ENCODE data around the gene CYP2E1. TPM values are rescaled to one million over a fixed set of nuclear protein-coding genes. Genes with fewer than 3 reads are reported as not detected.
"Not testable (repeated sequence)": the region's sequence is repeated elsewhere in the genome, so short reads cannot be mapped to it uniquely, and the experiment has no call there.

The CYP2E1 gene
- total RNA-seq, 4 donors from 2014 or later, result 0.31 to 2.3 (median 1.3) TPM

DNA sequence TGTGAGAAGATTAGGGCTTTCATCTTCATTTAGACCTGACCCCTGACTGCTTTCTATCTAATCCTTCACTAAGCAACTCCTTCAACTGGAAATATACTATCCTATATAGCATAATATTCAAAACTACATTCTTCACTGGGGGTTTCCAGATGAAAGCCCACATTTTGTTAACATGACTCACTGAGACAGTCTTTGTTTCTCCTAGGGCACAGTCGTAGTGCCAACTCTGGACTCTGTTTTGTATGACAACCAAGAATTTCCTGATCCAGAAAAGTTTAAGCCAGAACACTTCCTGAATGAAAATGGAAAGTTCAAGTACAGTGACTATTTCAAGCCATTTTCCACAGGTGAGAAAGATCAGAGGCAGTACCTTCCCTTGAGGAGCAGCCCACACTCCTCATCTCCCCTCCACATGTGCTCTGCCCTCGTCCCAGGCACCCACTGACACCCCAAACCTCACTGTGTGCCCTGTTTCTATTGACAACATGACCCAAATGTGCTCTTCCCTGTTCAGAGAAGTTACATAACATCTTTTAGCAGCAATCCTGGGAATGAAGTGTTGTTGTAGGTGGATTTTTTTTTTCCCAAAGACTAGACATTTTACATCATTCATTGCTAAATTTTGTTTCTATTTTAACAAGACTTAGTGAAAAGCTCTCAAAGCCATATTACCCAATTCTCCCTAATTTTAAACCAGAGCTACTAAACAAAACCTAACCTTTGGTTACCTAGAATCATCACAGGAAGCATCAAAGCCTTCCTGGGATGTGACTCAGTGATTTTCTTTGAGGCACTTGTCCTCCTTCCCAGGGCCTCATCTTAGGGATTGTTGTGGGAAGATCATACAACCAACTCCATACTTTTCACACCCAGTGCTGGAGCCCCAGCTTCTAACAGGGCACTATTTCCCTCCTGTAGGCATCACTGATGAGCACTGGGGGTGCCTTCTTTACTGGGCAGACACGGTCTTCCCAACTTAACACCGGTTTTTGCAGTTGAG, 10.7 kb downstream of the CYP2E1 start:
- TF ChIP-seq, protein P1, sequence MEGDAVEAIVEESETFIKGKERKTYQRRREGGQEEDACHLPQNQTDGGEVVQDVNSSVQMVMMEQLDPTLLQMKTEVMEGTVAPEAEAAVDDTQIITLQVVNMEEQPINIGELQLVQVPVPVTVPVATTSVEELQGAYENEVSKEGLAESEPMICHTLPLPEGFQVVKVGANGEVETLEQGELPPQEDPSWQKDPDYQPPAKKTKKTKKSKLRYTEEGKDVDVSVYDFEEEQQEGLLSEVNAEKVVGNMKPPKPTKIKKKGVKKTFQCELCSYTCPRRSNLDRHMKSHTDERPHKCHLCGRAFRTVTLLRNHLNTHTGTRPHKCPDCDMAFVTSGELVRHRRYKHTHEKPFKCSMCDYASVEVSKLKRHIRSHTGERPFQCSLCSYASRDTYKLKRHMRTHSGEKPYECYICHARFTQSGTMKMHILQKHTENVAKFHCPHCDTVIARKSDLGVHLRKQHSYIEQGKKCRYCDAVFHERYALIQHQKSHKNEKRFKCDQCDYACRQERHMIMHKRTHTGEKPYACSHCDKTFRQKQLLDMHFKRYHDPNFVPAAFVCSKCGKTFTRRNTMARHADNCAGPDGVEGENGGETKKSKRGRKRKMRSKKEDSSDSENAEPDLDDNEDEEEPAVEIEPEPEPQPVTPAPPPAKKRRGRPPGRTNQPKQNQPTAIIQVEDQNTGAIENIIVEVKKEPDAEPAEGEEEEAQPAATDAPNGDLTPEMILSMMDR (IDR thresholded peaks at IDR 0.05), result no peak
- ATAC-seq (ENCODE audit: low FRiP score), result no peak
- DNase-seq (ENCODE audit: low spot score), result no peak

DNA sequence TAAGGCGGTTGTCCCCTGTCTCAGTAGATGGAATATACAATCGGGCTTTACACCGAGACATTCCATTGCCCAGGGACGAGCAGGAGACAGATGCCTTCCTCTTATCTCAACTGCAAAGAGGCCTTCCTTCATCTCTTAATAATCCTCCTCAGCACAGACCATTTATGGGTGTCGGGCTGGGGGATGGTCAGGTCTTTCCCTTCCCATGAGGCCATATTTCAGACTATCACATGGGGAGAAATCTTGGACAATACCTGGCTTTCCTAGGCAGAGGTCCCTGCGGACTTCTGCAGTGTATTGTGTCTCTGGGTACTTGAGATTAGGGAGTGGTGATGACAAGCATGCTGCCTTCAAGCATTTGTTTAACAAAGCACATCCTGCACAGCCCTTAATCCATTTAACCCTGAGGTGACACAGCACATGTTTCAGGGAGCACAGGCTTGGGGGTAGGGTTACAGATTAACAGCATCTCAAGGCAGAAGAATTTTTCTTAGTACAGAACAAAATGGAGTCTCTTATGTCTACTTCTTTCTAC, 14.3 kb downstream of the CYP2E1 start:
- not testable (repeated sequence) for ATAC-seq (ENCODE audit: low FRiP score); DNase-seq (ENCODE audit: low spot score)

DNA sequence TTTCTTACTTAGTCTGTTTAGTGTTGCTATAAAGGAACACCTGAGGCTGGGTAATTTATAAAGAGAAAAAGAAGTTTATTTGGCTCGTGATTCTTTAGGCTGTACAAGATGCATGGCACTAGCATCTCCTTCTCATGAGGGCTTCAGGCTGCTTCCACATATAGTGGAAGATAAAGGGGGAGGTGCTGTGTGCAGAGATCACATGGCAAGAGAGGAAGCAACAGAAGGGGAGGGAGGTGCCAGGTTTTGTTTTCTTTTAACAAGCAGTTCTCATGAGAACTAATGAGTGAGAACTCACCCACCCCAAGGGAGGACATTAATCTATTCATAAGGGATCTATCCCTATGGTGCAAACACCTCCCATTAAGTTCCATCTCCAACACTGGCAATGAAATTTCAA, 17.3 kb downstream of the CYP2E1 start:
- no peak for ATAC-seq (ENCODE audit: low FRiP score)
- TF ChIP-seq, protein P1 (IDR thresholded peaks at IDR 0.05), result no peak
- DNase-seq (ENCODE audit: low spot score), result no peak

DNA sequence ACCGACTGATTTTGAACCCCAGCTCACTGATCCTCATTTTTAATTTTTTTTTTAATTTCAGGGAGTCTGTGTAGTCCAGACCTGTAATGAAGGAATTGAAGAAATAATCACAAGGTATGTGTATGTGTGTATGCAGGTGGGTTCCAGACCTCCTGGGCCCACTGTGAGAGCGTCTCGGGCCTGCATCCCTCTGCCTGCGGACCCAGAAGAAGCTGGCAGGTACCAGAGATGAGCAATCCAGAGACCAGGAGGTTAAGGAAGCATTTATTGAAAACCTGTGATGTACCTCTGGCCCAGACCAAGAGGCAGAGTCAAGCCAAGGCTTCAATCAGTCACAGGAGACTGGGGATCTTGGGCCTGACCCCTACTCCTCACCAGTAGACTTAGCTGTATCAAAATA, 27.4 kb downstream of the CYP2E1 start:
- ATAC-seq (ENCODE audit: low FRiP score) (no peak), DNase-seq (ENCODE audit: low spot score) (no peak)
- TF ChIP-seq, protein P1 (IDR thresholded peaks at IDR 0.05), result no peak

DNA sequence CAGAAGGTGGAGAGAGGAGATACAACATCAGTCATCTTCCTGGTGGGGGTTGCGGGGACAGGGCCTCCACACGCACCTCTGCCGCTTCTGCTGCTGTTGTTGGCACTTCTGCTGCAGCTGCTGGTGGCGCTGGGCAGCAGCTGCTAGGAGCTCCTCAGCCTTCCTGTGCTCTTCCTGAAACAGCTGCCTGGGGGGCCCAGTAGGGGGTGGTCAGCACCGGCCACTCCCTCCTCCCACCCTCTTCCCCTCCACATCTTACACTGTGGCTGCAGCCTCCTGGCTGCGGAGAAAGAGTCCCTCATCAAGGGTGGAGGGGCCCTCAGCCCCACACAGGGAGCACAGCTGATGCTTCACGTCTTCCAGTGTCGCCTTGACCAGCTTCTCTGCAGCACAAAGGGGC, 28.4 kb downstream of the CYP2E1 start:
- TF ChIP-seq, protein P1 (IDR thresholded peaks at IDR 0.05), result no peak
- DNase-seq (ENCODE audit: low spot score), result no peak
- no peak for ATAC-seq (ENCODE audit: low FRiP score)

DNA sequence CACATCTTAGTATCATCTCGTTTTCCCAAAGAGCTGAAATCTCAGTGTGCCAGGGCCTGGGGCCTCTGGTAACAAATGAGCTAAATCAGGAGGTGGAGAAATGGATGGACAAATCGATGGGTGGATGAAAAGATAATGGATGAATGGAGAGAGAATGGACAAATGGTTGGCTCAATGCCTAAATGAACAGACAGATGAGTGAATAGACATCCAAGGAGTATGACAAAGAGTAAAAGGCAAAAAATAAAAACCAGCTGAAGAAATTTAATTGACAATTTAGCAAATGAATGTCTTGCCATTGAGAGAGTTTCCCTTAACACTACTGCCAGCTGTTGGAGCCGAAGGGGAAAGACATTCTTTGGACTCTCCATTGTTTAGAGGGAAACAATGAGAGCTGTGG, 30.2 kb downstream of the CYP2E1 start:
- DNase-seq (ENCODE audit: low spot score) (no peak), ATAC-seq (ENCODE audit: low FRiP score) (no peak)
- TF ChIP-seq, protein P1 (IDR thresholded peaks at IDR 0.05), result no peak

DNA sequence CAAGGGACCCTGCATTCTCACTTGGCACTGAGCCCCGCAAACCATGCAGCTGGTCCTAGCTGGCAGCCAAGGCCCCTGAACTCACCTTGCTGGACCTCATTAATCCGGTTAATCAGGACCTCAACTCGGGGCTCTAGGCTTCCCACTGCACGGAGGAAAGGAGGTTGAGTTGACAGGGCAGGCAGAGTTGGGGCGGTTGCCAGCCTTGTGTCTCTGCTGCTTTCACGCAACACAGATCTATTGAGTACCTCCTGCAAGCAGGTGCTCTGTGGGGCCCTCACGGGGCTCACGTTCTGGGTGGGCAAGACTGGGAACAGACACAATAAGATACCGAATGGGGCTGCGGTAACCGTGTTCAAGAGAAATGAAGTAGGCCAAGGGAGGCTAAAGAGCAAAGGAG, 32.1 kb downstream of the CYP2E1 start:
- DNase-seq (ENCODE audit: low spot score) (no peak), ATAC-seq (ENCODE audit: low FRiP score) (no peak)
- TF ChIP-seq, protein P1 (IDR thresholded peaks at IDR 0.05), result no peak

All from omental fat pad (tissue), 4 donors.